Sigmoid colon (tissue), 4 donors: Measurements from ENCODE around the gene ZNF440.

Source experiments
- CTCF ChIP-seq, 4 experiments: fragments of 450-650 bp in 3 of 4; fragments of 200-600 bp in 1 of 4; IDR thresholded peaks; one replicate each; pipeline ENCODE4 v1.5.1; 2016 to 2019; ENCODE audit warnings: antibody characterized with exemption in 4 of 4, mild to moderate bottlenecking in 3 of 4, moderate library complexity in 2 of 4
- EP300 ChIP-seq, 4 donors: sonication (generic); formaldehyde crosslinking; IDR thresholded peaks; one replicate each; pipeline ENCODE4 v1.6.1; 2017; ENCODE audit warnings: antibody characterized with exemption in 4 of 4
- POLR2A ChIP-seq, 2 donors: fragments of 450-650 bp; IDR thresholded peaks; one replicate each; pipeline ENCODE4 v1.6.1; 2016; ENCODE audit warnings: antibody characterized with exemption in 2 of 2, mild to moderate bottlenecking in 2 of 2, moderate library complexity in 2 of 2

DNA sequence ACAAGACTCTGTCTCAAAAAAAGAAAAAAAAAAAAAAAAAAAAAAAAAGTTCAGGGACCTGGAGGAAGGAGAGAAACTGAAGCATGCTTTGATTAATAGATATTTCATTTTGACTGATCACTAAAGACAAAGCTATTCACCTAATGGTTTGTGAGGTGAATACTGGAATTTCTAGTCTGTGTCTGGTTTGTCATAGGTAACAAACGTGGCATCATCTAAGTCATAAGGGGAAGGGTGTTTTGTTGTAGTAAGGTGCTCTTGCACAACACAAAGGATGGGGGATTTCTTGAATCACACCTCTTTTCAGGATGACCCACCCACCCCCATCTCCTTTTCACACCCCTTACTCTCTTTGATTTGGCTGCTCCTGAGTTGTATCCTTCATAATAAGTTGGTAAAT, 59.7 kb downstream of the ZNF440 start:
- TF ChIP-seq CTCF (IDR thresholded peaks at IDR 0.05) (no peak), POLR2A (IDR thresholded peaks at IDR 0.05) (no peak), EP300 (IDR thresholded peaks at IDR 0.05) (no peak)
